ENCODE measurements around the gene NME4. TPM values are rescaled to one million over a fixed set of nuclear protein-coding genes. Genes with fewer than 3 reads are reported as not detected.

The NME4 gene
- total and polyA plus RNA-seq, 2 donors: 34.4 to 57.1 TPM

DNA sequence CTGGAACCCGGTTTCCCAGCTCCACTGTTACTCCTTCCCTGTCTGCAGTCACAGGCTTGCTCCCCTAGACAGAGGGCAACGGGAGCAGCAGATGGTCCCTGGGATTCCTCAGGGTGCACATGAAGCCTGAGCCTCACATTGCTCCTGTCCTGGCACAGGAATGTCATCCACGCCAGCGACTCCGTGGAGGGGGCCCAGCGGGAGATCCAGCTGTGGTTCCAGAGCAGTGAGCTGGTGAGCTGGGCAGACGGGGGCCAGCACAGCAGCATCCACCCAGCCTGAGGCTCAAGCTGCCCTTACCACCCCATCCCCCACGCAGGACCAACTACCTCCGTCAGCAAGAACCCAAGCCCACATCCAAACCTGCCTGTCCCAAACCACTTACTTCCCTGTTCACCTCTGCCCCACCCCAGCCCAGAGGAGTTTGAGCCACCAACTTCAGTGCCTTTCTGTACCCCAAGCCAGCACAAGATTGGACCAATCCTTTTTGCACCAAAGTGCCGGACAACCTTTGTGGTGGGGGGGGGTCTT lies 3.1 kb downstream of the NME4 start:
- H3K9me3 ChIP-seq (ENCODE audit: control insufficient read depth in 2 of 2, insufficient read depth in 1 of 2, low read length in 1 of 2): no peaks in the 10 kb centered on the region
- H3K27ac ChIP-seq (ENCODE audit: low read depth in 1 of 2, low read length in 1 of 2): peak overlapping the region; percentile 20 to 69
- H3K27me3 ChIP-seq (ENCODE audit: control insufficient read depth in 2 of 2, insufficient read depth in 1 of 2, low read length in 1 of 2): peaks cover 0 to 15% of the 10 kb centered on the region in 2 donors
- no peak for DNase-seq (ENCODE audit: low read depth in 6 of 9, low spot score in 9 of 9)
- WGBS: 83% methylated on average over 10 of the region's 10 CpGs
- H3K36me3 ChIP-seq (ENCODE audit: control insufficient read depth in 2 of 2, insufficient read depth in 2 of 2, low read length in 1 of 2): peaks cover 0 to 4% of the 10 kb centered on the region in 2 donors
- no peak overlapping the region for H3K4me3 ChIP-seq (ENCODE audit: low read length in 2 of 2)
- H3K4me1 ChIP-seq (ENCODE audit: control insufficient read depth in 2 of 2, insufficient read depth in 2 of 2, low read length in 2 of 2): peaks cover 4 to 27% of the 10 kb centered on the region in 2 donors

DNA sequence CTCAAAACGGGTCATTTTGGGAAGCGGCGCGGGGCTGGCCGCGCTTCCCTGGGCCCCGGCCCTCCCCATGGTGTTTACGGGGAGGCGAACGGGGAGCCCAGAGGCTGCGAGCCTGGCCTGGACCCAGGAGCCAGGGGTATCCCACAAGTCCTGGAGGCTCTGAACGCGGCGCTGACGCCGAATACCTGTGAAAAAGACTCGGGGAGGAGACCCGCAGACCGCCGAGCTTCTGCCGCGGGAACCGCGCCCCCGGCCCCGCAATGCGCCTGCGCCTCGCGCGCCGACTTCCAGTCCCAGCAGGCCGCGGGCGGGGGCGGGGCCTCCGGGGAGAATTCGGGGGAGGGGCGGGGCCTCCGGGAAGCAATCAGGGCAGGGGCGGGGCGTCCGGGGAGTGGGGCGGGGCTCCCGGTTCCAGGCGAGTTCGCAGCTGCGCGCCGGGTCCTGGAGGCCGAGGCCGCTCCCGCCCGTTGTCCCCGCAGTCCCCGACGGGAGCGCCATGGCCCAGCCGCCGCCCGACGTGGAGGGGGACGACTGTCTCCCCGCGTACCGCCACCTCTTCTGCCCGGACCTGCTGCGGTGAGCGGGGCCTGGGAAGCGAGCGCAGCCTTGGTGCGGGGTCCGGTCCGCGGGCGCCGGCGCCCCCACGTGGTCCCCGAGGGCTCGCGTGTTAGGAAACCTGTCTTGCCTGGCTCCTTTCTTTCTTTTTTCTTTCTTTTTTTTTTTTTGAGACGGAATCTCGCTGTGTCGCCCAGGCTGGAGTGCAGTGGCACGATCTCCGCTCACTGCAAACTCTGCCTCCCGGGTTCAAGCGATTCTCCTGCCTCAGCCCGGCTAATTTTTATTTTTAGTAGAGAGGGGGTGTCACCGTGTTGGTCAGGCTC lies 4.7 kb downstream of the NME4 start, which contains the start of gene DECR2:
Gene DECR2 (plus strand): TSS at position 418 of the 881 bp plus-strand sequence. CDS start 79 bp downstream, at position 497.
- peak within 1 kb of the TSS; percentile 83 to 94 for H3K27ac ChIP-seq (ENCODE audit: low read depth in 1 of 2, low read length in 1 of 2)
- DNase-seq (ENCODE audit: low read depth in 6 of 9, low spot score in 9 of 9): peak; percentile 45 to 95 (median 89)
- peaks cover 0 to 4% of the 10 kb centered on the region in 2 donors for H3K36me3 ChIP-seq (ENCODE audit: control insufficient read depth in 2 of 2, insufficient read depth in 2 of 2, low read length in 1 of 2)
- peaks cover 0 to 5% of the 10 kb centered on the region in 2 donors for H3K27me3 ChIP-seq (ENCODE audit: control insufficient read depth in 2 of 2, insufficient read depth in 1 of 2, low read length in 1 of 2)
- under 1% methylated on average over 91 of the region's 91 CpGs for WGBS
- H3K4me1 ChIP-seq (ENCODE audit: control insufficient read depth in 2 of 2, insufficient read depth in 2 of 2, low read length in 2 of 2): peaks cover 4 to 22% of the 10 kb centered on the region in 2 donors
- H3K9me3 ChIP-seq (ENCODE audit: control insufficient read depth in 2 of 2, insufficient read depth in 1 of 2, low read length in 1 of 2): no peaks in the 10 kb centered on the region
- H3K4me3 ChIP-seq (ENCODE audit: low read length in 2 of 2): peak within 1 kb of the TSS; percentile 85 to 93

DNA sequence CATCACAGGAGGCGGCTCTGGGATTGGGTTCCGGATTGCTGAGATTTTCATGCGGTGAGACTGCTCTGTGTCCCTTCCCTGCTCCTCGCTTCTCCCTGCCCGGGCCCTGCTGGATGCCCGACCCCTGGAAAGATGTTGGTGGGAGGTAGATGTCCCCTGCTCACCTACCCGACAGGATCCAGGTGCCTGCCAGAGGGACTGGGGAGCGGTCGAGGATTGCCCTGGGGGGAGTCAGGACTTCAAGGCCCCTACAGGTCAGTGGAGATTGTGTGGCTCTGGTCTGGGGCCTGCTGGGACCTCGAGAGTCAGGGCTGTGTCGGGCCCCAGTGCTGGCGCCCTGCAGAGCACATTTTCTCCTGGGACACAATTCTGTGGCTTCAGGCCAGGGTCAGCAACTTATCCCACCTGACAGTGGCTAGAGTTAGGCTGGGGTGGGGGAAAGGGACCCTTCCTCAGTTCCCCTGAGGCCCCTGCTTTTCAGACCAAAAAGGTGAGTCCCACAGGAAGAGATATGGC lies 8.0 kb downstream of the NME4 start:
- H3K4me1 ChIP-seq (ENCODE audit: control insufficient read depth in 2 of 2, insufficient read depth in 2 of 2, low read length in 2 of 2): peaks cover 4 to 14% of the 10 kb centered on the region in 2 donors
- no peak overlapping the region for H3K27ac ChIP-seq (ENCODE audit: low read depth in 1 of 2, low read length in 1 of 2)
- no peaks in the 10 kb centered on the region for H3K36me3 ChIP-seq (ENCODE audit: control insufficient read depth in 2 of 2, insufficient read depth in 2 of 2, low read length in 1 of 2)
- H3K9me3 ChIP-seq (ENCODE audit: control insufficient read depth in 2 of 2, insufficient read depth in 1 of 2, low read length in 1 of 2): no peaks in the 10 kb centered on the region
- H3K27me3 ChIP-seq (ENCODE audit: control insufficient read depth in 2 of 2, insufficient read depth in 1 of 2, low read length in 1 of 2): no peaks in the 10 kb centered on the region
- no peak for DNase-seq (ENCODE audit: low read depth in 6 of 9, low spot score in 9 of 9)
- 96% methylated on average over 12 of the region's 12 CpGs for WGBS
- H3K4me3 ChIP-seq (ENCODE audit: low read length in 2 of 2): no peak overlapping the region

DNA sequence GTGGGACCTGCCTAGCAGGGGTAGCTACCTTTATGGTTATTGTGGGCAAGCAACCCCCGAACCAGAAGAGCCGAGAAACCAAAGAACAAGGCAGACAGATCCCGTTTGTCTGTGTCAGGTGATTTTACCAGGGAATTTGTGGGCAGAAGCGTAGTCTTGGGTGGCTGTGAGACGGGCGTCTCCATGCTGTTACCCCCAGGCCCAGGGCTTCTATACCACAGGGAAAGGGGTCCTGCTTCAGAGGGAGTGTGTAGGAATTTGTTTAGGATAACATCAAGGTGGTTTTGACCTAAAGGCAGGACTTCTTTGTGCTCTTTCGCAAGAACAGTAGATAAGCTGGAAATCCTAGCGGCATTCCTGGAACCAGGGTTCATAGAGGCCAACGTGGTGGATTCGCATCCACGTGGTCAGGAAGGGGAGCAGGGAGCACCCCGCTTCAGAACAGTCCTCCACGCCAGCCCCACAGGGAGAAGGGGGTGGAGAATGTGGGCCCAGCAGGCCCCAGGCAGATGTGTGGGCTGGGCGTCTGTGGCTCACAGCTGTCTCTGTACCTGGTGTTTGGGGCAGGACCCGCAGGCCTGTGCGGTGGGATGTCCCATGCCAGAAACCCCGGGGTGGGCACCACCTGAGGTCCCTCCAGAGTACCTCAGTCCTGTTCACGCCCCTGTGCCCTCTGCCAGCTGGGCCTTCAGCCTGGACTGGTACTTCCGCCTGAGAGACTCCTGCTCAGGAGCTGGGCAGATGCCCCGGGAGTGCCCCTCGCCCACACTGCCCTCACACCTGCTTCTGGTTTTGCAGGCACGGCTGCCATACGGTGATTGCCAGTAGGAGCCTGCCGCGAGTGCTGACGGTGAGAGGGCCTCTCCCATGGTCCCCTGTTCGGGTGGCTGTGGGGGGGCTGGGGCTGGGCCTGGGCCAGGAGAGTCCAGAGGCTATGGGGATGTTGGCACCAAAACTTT lies 8.8 kb downstream of the NME4 start:
- peaks cover 0 to 6% of the 10 kb centered on the region in 2 donors for H3K4me1 ChIP-seq (ENCODE audit: control insufficient read depth in 2 of 2, insufficient read depth in 2 of 2, low read length in 2 of 2)
- no peaks in the 10 kb centered on the region for H3K9me3 ChIP-seq (ENCODE audit: control insufficient read depth in 2 of 2, insufficient read depth in 1 of 2, low read length in 1 of 2)
- 96% methylated on average over 27 of the region's 27 CpGs for WGBS
- H3K36me3 ChIP-seq (ENCODE audit: control insufficient read depth in 2 of 2, insufficient read depth in 2 of 2, low read length in 1 of 2): no peaks in the 10 kb centered on the region
- H3K27ac ChIP-seq (ENCODE audit: low read depth in 1 of 2, low read length in 1 of 2): no peak overlapping the region
- no peak for DNase-seq (ENCODE audit: low read depth in 6 of 9, low spot score in 9 of 9)
- no peaks in the 10 kb centered on the region for H3K27me3 ChIP-seq (ENCODE audit: control insufficient read depth in 2 of 2, insufficient read depth in 1 of 2, low read length in 1 of 2)
- no peak overlapping the region for H3K4me3 ChIP-seq (ENCODE audit: low read length in 2 of 2)

DNA sequence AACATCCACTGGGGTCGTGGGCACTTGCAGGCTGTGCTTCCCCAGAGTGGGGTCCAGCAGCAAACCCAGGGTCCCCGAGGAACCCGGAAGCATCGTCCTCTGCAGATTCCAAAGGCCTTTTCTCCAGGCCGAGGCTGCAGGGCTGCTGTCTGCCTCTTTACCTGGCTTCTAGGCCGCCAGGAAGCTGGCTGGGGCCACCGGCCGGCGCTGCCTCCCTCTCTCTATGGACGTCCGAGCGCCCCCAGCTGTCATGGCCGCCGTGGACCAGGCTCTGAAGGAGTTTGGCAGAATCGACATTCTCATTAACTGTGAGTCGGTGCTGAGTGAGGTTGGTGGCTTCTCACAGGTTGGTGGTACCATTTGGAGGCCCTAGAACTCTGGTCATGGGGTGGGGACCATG lies 10.3 kb downstream of the NME4 start:
- Histone ChIP-seq H3K36me3 (ENCODE audit: control insufficient read depth in 2 of 2, insufficient read depth in 2 of 2, low read length in 1 of 2) (no peaks in the 10 kb centered on the region), H3K9me3 (ENCODE audit: control insufficient read depth in 2 of 2, insufficient read depth in 1 of 2, low read length in 1 of 2) (no peaks in the 10 kb centered on the region), H3K27me3 (ENCODE audit: control insufficient read depth in 2 of 2, insufficient read depth in 1 of 2, low read length in 1 of 2) (no peaks in the 10 kb centered on the region), H3K4me3 (ENCODE audit: low read length in 2 of 2) (no peak overlapping the region), H3K27ac (ENCODE audit: low read depth in 1 of 2, low read length in 1 of 2) (no peak overlapping the region), H3K4me1 (ENCODE audit: control insufficient read depth in 2 of 2, insufficient read depth in 2 of 2, low read length in 2 of 2) (peaks cover 0 to 2% of the 10 kb centered on the region in 2 donors)
- WGBS: 98% methylated on average over 16 of the region's 16 CpGs
- no peak for DNase-seq (ENCODE audit: low read depth in 6 of 9, low spot score in 9 of 9)

DNA sequence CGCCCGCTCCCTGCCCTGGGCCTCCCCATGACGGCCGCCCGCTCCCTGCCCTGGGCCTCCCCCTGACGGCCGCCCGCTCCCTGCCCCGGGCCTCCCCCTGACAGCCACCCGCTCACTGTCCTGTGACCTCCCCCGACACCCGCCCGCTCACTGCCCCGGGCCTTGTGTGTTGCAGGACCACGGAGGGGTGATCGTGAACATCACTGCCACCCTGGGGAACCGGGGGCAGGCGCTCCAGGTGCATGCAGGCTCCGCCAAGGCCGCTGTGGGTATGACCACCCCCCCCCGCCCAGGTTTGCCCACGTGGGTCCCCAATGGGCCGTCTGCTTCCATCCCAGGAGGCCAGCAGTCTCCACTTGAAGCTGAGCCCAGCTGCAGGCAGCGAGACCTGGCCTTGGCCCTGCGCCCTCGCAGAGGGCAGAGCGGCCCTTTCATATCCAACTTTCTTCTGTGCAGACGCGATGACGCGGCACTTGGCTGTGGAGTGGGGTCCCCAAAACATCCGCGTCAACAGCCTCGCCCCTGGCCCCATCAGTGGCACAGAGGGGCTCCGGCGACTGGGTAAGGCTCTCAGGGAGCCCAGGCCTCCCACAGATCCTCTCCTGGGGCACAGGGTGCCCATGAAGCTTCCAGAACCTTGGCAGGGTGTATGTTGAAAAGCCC lies 13.6 kb downstream of the NME4 start:
- no peaks in the 10 kb centered on the region for H3K9me3 ChIP-seq (ENCODE audit: control insufficient read depth in 2 of 2, insufficient read depth in 1 of 2, low read length in 1 of 2)
- no peak overlapping the region for H3K27ac ChIP-seq (ENCODE audit: low read depth in 1 of 2, low read length in 1 of 2)
- DNase-seq (ENCODE audit: low read depth in 6 of 9, low spot score in 9 of 9): no peak
- H3K4me1 ChIP-seq (ENCODE audit: control insufficient read depth in 2 of 2, insufficient read depth in 2 of 2, low read length in 2 of 2): no peaks in the 10 kb centered on the region
- WGBS: 97% methylated on average over 36 of the region's 36 CpGs
- H3K27me3 ChIP-seq (ENCODE audit: control insufficient read depth in 2 of 2, insufficient read depth in 1 of 2, low read length in 1 of 2): no peaks in the 10 kb centered on the region
- H3K36me3 ChIP-seq (ENCODE audit: control insufficient read depth in 2 of 2, insufficient read depth in 2 of 2, low read length in 1 of 2): no peaks in the 10 kb centered on the region
- no peak overlapping the region for H3K4me3 ChIP-seq (ENCODE audit: low read length in 2 of 2)

DNA sequence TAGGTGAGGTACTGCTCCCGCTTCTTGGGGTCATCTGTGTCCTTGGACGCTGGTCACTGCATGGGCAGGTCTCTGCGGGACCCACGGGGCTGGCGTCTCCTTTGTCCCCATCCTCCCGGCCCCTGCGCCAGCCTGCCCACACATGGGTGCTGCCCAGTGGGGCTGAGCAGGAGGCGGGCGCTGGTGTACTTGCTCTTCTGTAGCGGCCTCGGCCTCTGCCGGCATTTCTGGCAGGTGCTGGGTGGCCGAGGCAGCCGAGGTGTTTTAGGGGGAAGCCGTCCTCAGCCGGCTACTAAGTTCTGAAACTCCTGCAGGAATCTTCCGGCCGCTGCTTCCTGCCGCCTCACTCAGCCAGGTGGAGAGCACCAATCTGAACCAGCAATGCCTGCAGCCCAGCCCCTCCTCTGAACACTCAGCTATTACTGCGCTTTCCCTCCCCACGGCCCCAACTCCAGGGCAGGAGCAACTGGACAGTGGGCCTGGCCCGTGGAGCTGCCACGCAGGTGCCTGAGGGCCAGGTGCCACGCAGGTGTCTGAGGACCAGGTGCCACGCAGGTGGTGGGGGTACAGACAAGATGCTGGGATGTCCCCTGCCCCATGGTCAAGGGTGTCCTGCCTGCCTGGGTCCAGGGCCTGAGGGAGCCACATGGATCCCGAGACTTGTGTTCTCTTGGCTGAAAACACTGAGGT lies 14.7 kb downstream of the NME4 start:
- DNase-seq (ENCODE audit: low read depth in 6 of 9, low spot score in 9 of 9): no peak

More for the DNA sequence above, 14.7 kb downstream of the NME4 start:
- Histone ChIP-seq H3K4me3 (ENCODE audit: low read length in 2 of 2) (no peak overlapping the region), H3K36me3 (ENCODE audit: control insufficient read depth in 2 of 2, insufficient read depth in 2 of 2, low read length in 1 of 2) (no peaks in the 10 kb centered on the region), H3K27ac (ENCODE audit: low read depth in 1 of 2, low read length in 1 of 2) (no peak overlapping the region), H3K27me3 (ENCODE audit: control insufficient read depth in 2 of 2, insufficient read depth in 1 of 2, low read length in 1 of 2) (no peaks in the 10 kb centered on the region), H3K9me3 (ENCODE audit: control insufficient read depth in 2 of 2, insufficient read depth in 1 of 2, low read length in 1 of 2) (no peaks in the 10 kb centered on the region), H3K4me1 (ENCODE audit: control insufficient read depth in 2 of 2, insufficient read depth in 2 of 2, low read length in 2 of 2) (no peaks in the 10 kb centered on the region)
- 97% methylated on average over 26 of the region's 26 CpGs for WGBS

Data from thymus (tissue), 11 donors.